Ascending aorta (tissue), 2 donors: Measurements from ENCODE around the gene CABLES1. TPM values are rescaled to one million over a fixed set of nuclear protein-coding genes. Genes with fewer than 3 reads are reported as not detected.

Experiments
- DNase-seq, 2 donors: peaks; one replicate each; pipeline ENCODE4 v3.0.0-alpha.2; 2019; ENCODE audit warnings: low spot score in 2 of 2
- H3K27ac ChIP-seq, 2 donors: fragments of 200-600 bp; sonication (generic); one replicate each; pipeline ENCODE4 v1.5.1; 2016 to 2017; ENCODE audit warnings: mild to moderate bottlenecking in 1 of 2
- H3K27me3 ChIP-seq: fragments of 200-600 bp; sonication (generic); one replicate; pipeline ENCODE4 v1.5.1; 2017
- H3K36me3 ChIP-seq, 2 donors: fragments of 200-600 bp; sonication (generic); one replicate each; pipeline ENCODE4 v1.5.1; 2016
- H3K4me1 ChIP-seq, 2 donors: fragments of 200-600 bp; sonication (generic); one replicate each; pipeline ENCODE4 v1.5.1; 2016 to 2017; ENCODE audit warnings: mild to moderate bottlenecking in 1 of 2
- H3K4me3 ChIP-seq, 2 donors: fragments of 200-600 bp; sonication (generic); one replicate each; pipeline ENCODE4 v1.5.1; 2016 to 2017; ENCODE audit warnings: mild to moderate bottlenecking in 1 of 2
- H3K9me3 ChIP-seq, 2 donors: fragments of 200-600 bp; sonication (generic); one replicate each; pipeline ENCODE4 v1.5.1; 2016
- intact Hi-C: fragments of 100-400 bp; cut with DNase I; formaldehyde crosslinking; loops from one replicate; pipeline ENCODE4 v1.15.1; 2023
- total RNA-seq: library from RNA; depleted of rRNA; stranded (reverse); fragments of >200 nt; gene quantifications from one replicate; pipeline ENCODE4 v1.1.0, GENCODE V29; 2016
- TF ChIP-seq, protein P1 (sequence below), 3 experiments: fragments of 200-600 bp in 2 of 3; fragments of 450-650 bp in 1 of 3; sonication (generic) in 2 of 3; IDR thresholded peaks; one replicate each; pipeline ENCODE4 v1.5.1; 2016 to 2019; ENCODE audit warnings: antibody characterized with exemption in 3 of 3, mild to moderate bottlenecking in 1 of 3, moderate library complexity in 1 of 3

CABLES1 gene
- total RNA-seq, 1 donor from 2014 or later: 5.4 TPM

DNA sequence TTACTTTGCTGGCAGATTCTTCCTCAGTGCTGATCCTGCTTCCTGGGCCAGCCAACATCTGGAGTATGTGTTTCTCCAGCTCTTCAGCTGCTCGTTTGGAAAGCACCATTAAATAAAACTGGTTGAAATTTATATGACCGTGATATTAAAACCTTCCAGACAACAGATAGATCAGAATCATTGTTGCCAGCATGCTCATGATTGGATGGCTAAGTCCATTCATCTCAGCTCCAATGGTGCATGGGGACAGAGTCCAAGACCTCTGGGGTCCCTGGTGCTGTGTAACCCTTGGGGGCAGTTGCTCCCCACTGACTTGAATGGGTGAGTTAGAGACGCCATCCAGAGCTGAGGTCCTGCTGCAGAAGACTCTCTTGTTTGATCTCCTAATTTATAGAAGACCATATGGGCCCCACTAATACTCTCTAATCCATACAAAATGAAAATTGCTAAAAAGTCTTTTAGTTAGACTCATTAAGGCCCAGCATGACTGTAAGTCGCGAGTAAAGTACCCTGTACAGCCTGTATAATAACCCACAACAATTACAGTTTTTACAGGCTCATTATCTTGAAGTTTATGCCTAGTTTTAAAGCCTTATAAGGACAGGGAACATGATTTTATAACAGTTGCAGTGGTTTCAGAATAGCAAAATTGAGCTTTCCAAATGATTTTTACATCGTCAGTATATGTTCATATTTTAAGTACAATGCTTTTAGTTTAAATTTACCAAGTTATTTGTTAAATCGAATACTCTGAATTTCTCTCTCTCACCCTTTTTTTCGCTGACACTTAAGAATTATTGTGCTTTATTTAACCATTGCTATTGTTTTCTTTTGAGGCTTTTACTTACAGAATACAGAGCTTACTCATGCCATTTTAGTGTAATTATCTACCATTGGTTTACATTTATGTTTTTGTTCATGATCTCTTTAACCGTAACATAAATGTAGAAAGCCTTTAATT lies 60.0 kb downstream of the CABLES1 start:
- no peak for DNase-seq

GRCh38 chr18:23196119-23197007 lies 61.1 kb downstream of the CABLES1 start:
- intact Hi-C loops: no loop called here
- TF ChIP-seq, protein P1, sequence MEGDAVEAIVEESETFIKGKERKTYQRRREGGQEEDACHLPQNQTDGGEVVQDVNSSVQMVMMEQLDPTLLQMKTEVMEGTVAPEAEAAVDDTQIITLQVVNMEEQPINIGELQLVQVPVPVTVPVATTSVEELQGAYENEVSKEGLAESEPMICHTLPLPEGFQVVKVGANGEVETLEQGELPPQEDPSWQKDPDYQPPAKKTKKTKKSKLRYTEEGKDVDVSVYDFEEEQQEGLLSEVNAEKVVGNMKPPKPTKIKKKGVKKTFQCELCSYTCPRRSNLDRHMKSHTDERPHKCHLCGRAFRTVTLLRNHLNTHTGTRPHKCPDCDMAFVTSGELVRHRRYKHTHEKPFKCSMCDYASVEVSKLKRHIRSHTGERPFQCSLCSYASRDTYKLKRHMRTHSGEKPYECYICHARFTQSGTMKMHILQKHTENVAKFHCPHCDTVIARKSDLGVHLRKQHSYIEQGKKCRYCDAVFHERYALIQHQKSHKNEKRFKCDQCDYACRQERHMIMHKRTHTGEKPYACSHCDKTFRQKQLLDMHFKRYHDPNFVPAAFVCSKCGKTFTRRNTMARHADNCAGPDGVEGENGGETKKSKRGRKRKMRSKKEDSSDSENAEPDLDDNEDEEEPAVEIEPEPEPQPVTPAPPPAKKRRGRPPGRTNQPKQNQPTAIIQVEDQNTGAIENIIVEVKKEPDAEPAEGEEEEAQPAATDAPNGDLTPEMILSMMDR (IDR thresholded peaks at IDR 0.05): no peak
- Histone ChIP-seq H3K27me3 (no peaks in the 10 kb centered on the region), H3K27ac (no peak overlapping the region), H3K36me3 (peaks cover 0 to 22% of the 10 kb centered on the region in 2 donors), H3K4me1 (peaks cover 0 to 2% of the 10 kb centered on the region in 2 donors), H3K4me3 (no peak overlapping the region), H3K9me3 (no peaks in the 10 kb centered on the region)
- DNase-seq: no peak

More for the DNA sequence above, 60.0 kb downstream of the CABLES1 start:
- no peak overlapping the region for H3K4me3 ChIP-seq
- TF ChIP-seq, protein P1 (IDR thresholded peaks at IDR 0.05): no peak
- no peaks in the 10 kb centered on the region for H3K27me3 ChIP-seq
- H3K36me3 ChIP-seq: peaks cover 0 to 22% of the 10 kb centered on the region in 2 donors
- intact Hi-C loops: no loop called here
- H3K27ac ChIP-seq: no peak overlapping the region
- no peaks in the 10 kb centered on the region for H3K9me3 ChIP-seq
- H3K4me1 ChIP-seq: peaks cover 0 to 2% of the 10 kb centered on the region in 2 donors

DNA sequence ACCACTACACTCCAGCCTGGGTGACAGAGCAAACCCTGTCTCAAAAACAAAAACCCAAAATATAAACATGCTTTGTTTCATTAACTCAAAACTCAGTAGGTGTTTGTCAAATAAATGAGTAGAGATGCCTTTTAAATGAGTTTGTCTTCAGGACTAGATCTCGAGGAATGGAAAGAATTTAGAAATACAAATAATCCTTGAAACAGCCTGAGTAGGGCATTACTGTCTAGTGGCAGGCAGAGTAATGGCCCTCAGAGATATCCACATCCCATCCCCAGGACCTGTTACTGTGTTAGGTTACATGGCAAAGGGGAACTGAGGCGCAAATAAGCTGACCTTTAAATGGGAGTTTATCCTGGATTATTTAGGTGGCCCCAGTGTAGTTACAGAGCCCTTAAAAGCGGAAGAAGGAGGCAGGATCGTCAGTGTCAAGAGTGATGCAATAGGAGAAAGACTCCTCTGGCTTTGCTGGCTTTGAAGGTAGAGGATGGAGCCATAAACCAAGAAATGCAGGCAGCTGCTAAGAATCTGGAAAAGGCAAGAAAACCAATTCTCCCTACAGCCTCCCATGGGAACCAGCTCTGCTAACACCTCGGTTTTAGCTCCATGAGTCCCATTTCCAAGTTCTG lies 63.0 kb downstream of the CABLES1 start:
- H3K27ac ChIP-seq: no peak overlapping the region
- no peaks in the 10 kb centered on the region for H3K27me3 ChIP-seq
- H3K4me1 ChIP-seq: peaks cover 0 to 2% of the 10 kb centered on the region in 2 donors
- peaks cover 0 to 22% of the 10 kb centered on the region in 2 donors for H3K36me3 ChIP-seq
- DNase-seq: no peak
- TF ChIP-seq, protein P1 (IDR thresholded peaks at IDR 0.05): no peak
- H3K4me3 ChIP-seq: no peak overlapping the region
- intact Hi-C loops: no loop called here
- no peaks in the 10 kb centered on the region for H3K9me3 ChIP-seq

GRCh38 chr18:23200756-23201155 lies 65.5 kb downstream of the CABLES1 start:
- no peak for DNase-seq
- no peaks in the 10 kb centered on the region for H3K9me3 ChIP-seq
- no peaks in the 10 kb centered on the region for H3K27me3 ChIP-seq
- H3K27ac ChIP-seq: no peak overlapping the region
- H3K4me1 ChIP-seq: peaks cover 3 to 7% of the 10 kb centered on the region in 2 donors
- peaks cover 0 to 15% of the 10 kb centered on the region in 2 donors for H3K36me3 ChIP-seq
- H3K4me3 ChIP-seq: no peak overlapping the region
- TF ChIP-seq, protein P1 (IDR thresholded peaks at IDR 0.05): no peak
- intact Hi-C loops: no loop called here

- Histone ChIP-seq H3K27me3 (no peaks in the 10 kb centered on the region), H3K4me1 (peaks cover 3 to 4% of the 10 kb centered on the region in 2 donors), H3K9me3 (no peaks in the 10 kb centered on the region), H3K4me3 (no peak overlapping the region), H3K36me3 (peaks cover 0 to 11% of the 10 kb centered on the region in 2 donors), H3K27ac (no peak overlapping the region)
- TF ChIP-seq, protein P1 (IDR thresholded peaks at IDR 0.05): no peak
- intact Hi-C loops: no loop called here
- DNase-seq: no peak
Observed at GRCh38 chr18:23201741-23202140, 66.5 kb downstream of the CABLES1 start.
